ENCODE measurements around the gene BHLHE41.

DNA sequence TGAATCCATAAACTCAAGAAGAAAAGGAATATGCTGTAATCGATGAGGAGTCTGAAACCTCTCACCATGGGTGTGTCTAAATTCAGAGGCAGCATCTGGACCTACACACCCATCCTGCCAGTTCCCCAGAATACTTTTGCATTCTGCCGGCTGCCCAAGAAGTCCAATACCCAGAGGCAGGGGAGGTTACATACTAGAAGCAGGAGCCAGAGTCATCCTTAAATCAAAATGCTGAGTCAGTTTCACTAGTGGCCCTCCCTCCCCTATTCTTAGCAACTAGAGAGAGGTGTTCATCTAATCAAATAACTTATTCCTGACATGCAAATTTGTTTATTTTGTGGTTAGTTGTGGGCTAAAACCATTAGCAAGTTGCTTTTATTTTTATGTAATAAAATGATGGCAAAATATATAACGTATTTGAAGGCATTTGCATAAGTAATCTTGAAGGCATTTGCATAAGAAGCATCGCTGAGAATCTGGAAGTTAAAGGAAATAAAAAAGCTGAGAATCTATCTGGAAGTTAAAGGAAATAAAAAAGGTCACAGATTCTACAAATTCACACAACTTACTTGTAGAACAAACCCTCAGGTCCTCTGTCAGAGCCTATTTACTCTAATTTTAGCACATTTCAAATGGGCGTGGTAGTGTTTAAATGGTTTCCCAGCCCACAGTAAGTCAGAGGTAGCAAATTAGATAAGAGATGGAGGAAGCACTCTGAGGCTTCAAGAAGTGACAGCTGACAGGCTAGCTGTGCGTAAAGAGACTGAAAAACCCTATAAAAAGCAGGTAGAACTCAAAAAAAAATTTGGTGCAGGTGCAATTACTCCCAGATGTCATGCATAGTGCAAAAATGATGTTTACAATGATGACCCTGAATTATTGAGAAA, 7.8 kb downstream of the BHLHE41 start:
- TF ChIP-seq, protein P1, sequence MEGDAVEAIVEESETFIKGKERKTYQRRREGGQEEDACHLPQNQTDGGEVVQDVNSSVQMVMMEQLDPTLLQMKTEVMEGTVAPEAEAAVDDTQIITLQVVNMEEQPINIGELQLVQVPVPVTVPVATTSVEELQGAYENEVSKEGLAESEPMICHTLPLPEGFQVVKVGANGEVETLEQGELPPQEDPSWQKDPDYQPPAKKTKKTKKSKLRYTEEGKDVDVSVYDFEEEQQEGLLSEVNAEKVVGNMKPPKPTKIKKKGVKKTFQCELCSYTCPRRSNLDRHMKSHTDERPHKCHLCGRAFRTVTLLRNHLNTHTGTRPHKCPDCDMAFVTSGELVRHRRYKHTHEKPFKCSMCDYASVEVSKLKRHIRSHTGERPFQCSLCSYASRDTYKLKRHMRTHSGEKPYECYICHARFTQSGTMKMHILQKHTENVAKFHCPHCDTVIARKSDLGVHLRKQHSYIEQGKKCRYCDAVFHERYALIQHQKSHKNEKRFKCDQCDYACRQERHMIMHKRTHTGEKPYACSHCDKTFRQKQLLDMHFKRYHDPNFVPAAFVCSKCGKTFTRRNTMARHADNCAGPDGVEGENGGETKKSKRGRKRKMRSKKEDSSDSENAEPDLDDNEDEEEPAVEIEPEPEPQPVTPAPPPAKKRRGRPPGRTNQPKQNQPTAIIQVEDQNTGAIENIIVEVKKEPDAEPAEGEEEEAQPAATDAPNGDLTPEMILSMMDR (IDR thresholded peaks at IDR 0.05; ENCODE audit: low read depth, low read length, missing input control) = no peak
- TF ChIP-seq TAF1 (conservative IDR thresholded peaks at IDR 0.05) = no peak
- no peak for TF ChIP-seq YY1 (IDR thresholded peaks at IDR 0.05)
- TF ChIP-seq SP1 (IDR thresholded peaks at IDR 0.05) = no peak
- no peak for TF ChIP-seq RAD21 (IDR thresholded peaks at IDR 0.05)
- no peak for TF ChIP-seq JUND (IDR thresholded peaks at IDR 0.05)
- TF ChIP-seq RXRA (IDR thresholded peaks at IDR 0.05) = no peak
- TF ChIP-seq GABPA (IDR thresholded peaks at IDR 0.05 in 1 of 2, conservative IDR thresholded peaks at IDR 0.05 in 1 of 2) = no peak
- TF ChIP-seq, protein P2, sequence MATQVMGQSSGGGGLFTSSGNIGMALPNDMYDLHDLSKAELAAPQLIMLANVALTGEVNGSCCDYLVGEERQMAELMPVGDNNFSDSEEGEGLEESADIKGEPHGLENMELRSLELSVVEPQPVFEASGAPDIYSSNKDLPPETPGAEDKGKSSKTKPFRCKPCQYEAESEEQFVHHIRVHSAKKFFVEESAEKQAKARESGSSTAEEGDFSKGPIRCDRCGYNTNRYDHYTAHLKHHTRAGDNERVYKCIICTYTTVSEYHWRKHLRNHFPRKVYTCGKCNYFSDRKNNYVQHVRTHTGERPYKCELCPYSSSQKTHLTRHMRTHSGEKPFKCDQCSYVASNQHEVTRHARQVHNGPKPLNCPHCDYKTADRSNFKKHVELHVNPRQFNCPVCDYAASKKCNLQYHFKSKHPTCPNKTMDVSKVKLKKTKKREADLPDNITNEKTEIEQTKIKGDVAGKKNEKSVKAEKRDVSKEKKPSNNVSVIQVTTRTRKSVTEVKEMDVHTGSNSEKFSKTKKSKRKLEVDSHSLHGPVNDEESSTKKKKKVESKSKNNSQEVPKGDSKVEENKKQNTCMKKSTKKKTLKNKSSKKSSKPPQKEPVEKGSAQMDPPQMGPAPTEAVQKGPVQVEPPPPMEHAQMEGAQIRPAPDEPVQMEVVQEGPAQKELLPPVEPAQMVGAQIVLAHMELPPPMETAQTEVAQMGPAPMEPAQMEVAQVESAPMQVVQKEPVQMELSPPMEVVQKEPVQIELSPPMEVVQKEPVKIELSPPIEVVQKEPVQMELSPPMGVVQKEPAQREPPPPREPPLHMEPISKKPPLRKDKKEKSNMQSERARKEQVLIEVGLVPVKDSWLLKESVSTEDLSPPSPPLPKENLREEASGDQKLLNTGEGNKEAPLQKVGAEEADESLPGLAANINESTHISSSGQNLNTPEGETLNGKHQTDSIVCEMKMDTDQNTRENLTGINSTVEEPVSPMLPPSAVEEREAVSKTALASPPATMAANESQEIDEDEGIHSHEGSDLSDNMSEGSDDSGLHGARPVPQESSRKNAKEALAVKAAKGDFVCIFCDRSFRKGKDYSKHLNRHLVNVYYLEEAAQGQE (IDR thresholded peaks at IDR 0.05) = no peak
- TF ChIP-seq MAX (IDR thresholded peaks at IDR 0.05) = no peak
- no peak for TF ChIP-seq ZBTB33 (IDR thresholded peaks at IDR 0.05)

Measured in liver (tissue), 3 donors.